HUES6 (cell line): ENCODE measurements around the gene B4GALT1.

Experiments
- H3K27ac ChIP-seq: 2 replicates; pipeline ENCODE4 v1.7.0; 2013; ENCODE audit warnings: low read depth, mild to moderate bottlenecking, low read length, inconsistent platforms
- H3K27me3 ChIP-seq: 2 replicates; pipeline ENCODE4 v1.6.1; 2013; ENCODE audit warnings: low read length; ENCODE audit not compliant: control insufficient read depth, insufficient read depth
- H3K36me3 ChIP-seq: 2 replicates; pipeline ENCODE4 v1.6.1; 2013; ENCODE audit warnings: low read length; ENCODE audit not compliant: control insufficient read depth, insufficient read depth
- H3K4me1 ChIP-seq: 2 replicates; pipeline ENCODE4 v1.6.1; 2013; ENCODE audit warnings: low read length; ENCODE audit not compliant: control insufficient read depth, insufficient read depth
- H3K4me3 ChIP-seq: 2 replicates; pipeline ENCODE4 v1.5.1; 2013; ENCODE audit warnings: low read depth, low read length
- H3K9ac ChIP-seq: one replicate; pipeline ENCODE4 v1.6.1; 2013; ENCODE audit warnings: mild to moderate bottlenecking, low read length
- H3K9me3 ChIP-seq: 2 replicates; pipeline ENCODE4 v1.6.1; 2013; ENCODE audit warnings: low read depth, low read length; ENCODE audit not compliant: control insufficient read depth, insufficient read depth

Gene B4GALT1

DNA sequence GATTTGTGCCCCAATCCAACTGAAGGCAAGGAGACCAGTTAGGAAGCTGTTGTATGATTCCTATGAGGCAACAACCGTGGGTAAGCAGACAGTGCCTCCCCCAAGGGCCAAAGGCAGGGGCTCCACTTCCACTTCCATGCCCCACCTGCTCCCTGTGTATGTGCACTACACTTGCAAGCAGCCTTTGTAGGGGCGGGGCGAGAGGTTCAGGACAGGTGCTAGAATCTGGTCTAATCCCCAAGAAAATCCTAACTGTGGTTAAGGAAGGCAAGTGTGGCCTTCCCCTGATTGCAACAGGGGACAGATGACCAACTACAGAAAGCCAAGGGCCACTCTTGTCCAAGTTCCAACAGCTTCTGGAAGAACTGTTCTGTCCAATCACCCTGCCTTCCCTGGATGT, 41.7 kb downstream of the B4GALT1 start:
- H3K27ac ChIP-seq: no peak overlapping the region

DNA sequence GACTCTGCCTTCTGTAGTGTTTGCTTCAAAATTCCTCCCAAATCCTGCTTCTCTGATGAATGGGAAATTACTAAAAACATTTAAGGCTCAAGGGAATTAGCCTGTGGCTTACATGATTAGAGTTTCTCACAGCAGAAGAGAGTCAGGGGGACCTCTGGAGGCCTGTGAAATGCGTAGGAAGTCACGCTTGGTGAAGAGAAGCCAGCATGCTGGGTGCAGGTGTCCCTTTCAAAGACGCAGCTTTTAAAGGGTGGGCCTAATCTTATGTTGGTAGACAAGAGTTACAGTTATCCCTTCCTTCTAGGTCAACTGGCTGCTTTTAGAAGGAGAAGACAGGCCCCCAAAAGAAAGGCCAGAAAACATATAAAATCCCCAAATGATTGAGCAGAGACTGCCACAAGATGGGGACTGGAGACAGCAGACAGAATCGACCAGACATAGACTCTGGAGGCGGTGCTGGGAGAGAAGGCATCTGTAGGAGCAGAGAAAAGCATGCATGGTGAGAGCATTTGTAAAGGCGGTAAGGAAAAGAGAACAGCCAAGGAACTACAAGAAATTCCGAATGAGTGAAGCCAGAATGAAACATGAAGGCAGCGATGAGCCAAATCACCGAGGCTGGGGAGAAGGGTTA, 42.3 kb downstream of the B4GALT1 start:
- H3K36me3 ChIP-seq: peaks cover 7% of the 10 kb centered on the region; the same call in 1 of the 2 replicates
- no peak overlapping the region for H3K4me3 ChIP-seq
- H3K27me3 ChIP-seq: no peaks in the 10 kb centered on the region
- H3K9ac ChIP-seq: no peak overlapping the region
- H3K9me3 ChIP-seq: no peaks in the 10 kb centered on the region
- no peak overlapping the region for H3K27ac ChIP-seq
- H3K4me1 ChIP-seq: no peaks in the 10 kb centered on the region

More for the DNA sequence above, 41.7 kb downstream of the B4GALT1 start:
- Histone ChIP-seq H3K4me1 (no peaks in the 10 kb centered on the region), H3K9me3 (no peaks in the 10 kb centered on the region), H3K4me3 (no peak overlapping the region), H3K9ac (no peak overlapping the region), H3K36me3 (peaks cover 7% of the 10 kb centered on the region; the same call in 1 of the 2 replicates), H3K27me3 (no peaks in the 10 kb centered on the region)

GRCh38 chr9:33124046-33124445, 43.1 kb downstream of the B4GALT1 start:
- Histone ChIP-seq H3K27me3 (no peaks in the 10 kb centered on the region), H3K4me3 (no peak overlapping the region), H3K36me3 (peaks cover 7% of the 10 kb centered on the region; the same call in 1 of the 2 replicates), H3K9ac (no peak overlapping the region), H3K9me3 (no peaks in the 10 kb centered on the region), H3K4me1 (no peaks in the 10 kb centered on the region), H3K27ac (no peak overlapping the region)

DNA sequence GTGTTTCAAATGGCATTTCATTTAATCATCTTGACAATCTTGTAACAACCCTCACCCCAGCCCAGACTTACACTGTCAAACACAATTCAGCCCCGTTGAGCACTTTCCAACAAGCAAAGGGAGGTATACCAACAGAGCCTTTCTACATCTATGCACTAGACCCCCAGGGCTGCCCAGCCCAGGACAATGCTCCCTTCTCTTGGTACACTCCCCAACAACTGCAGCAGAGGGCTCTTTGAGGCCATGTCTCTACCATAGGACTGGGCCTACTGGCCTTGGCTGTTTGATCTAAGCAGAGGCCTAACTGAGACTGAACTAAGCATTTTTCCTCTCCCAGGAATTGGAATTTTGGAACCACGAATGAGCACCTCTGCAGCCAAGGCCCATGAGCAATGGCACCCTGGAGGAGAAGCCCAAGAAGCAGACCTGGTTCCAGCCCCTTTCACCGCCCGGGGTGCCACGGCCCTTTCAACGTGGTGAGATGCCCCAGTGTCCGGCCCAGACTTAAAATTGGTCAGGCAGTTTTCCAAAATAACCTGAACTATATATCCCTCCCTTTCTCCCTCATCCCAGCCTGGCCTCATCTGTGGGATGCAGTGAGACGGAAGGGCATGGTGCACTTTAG, 43.6 kb downstream of the B4GALT1 start:
- no peak overlapping the region for H3K27ac ChIP-seq
- H3K9me3 ChIP-seq: no peaks in the 10 kb centered on the region
- no peak overlapping the region for H3K4me3 ChIP-seq
- no peaks in the 10 kb centered on the region for H3K27me3 ChIP-seq
- H3K4me1 ChIP-seq: no peaks in the 10 kb centered on the region
- peaks cover 7% of the 10 kb centered on the region; the same call in 1 of the 2 replicates for H3K36me3 ChIP-seq
- no peak overlapping the region for H3K9ac ChIP-seq

- no peaks in the 10 kb centered on the region for H3K36me3 ChIP-seq
- H3K4me1 ChIP-seq: no peaks in the 10 kb centered on the region
- no peak overlapping the region for H3K9ac ChIP-seq
- H3K27me3 ChIP-seq: no peaks in the 10 kb centered on the region
- no peak overlapping the region for H3K4me3 ChIP-seq
- no peaks in the 10 kb centered on the region for H3K9me3 ChIP-seq
- H3K27ac ChIP-seq: no peak overlapping the region
Observed at GRCh38 chr9:33120620-33121019, 46.5 kb downstream of the B4GALT1 start.

DNA sequence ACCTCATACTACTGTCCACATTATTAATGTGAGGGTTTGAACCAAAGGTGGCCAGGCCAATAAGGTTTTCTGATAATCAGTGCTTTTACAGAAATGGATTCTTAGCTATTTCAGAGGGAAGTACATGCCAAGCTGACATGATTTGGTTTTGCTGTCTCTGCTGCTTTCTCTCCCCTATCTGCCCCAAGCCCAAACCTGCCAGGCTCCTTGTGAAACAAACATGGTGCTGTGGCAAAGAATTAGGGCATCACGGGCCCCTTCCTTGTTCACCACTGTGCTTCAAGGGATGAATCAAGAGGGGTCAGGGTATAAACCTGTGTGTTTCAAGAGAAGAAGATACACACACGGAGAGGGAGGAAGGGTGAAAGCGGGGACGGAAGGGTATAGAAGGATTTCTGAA, 49.3 kb downstream of the B4GALT1 start:
- peaks cover 3% of the 10 kb centered on the region; the same call in 1 of the 2 replicates for H3K36me3 ChIP-seq
- H3K9me3 ChIP-seq: no peaks in the 10 kb centered on the region
- H3K27me3 ChIP-seq: no peaks in the 10 kb centered on the region
- no peak overlapping the region for H3K9ac ChIP-seq
- H3K27ac ChIP-seq: no peak overlapping the region
- H3K4me1 ChIP-seq: no peaks in the 10 kb centered on the region
- H3K4me3 ChIP-seq: no peak overlapping the region

- no peak overlapping the region for H3K4me3 ChIP-seq
- no peaks in the 10 kb centered on the region for H3K4me1 ChIP-seq
- H3K9ac ChIP-seq: no peak overlapping the region
- H3K27ac ChIP-seq: no peak overlapping the region
- peaks cover 3% of the 10 kb centered on the region; the same call in 1 of the 2 replicates for H3K36me3 ChIP-seq
- no peaks in the 10 kb centered on the region for H3K9me3 ChIP-seq
- H3K27me3 ChIP-seq: no peaks in the 10 kb centered on the region
Observed at GRCh38 chr9:33117306-33117705, 49.8 kb downstream of the B4GALT1 start.

DNA sequence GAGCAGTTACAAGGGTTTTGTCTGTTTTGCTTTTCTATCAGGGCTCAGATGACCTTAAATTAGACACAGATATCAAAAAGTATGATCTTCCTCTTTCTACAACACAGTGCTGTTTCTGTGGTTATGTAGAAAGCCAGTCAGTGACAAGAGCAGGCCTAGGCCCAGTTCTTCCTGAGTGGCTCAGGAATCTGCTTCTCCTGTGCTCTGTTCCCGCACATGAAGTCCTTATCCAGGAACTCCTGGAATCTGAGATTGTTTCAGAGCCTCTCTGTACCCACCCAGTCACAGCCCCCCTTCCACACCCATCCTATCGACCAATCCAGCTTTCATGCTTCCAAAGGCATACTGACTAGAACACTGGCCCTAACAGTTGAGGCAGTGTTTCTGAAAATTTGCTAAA, 50.3 kb downstream of the B4GALT1 start:
- Histone ChIP-seq H3K4me1 (peaks cover 4% of the 10 kb centered on the region; the same call in 1 of the 2 replicates), H3K9me3 (no peaks in the 10 kb centered on the region), H3K27me3 (no peaks in the 10 kb centered on the region), H3K27ac (no peak overlapping the region), H3K36me3 (peaks cover 3% of the 10 kb centered on the region; the same call in 1 of the 2 replicates), H3K4me3 (no peak overlapping the region), H3K9ac (no peak overlapping the region)

GRCh38 chr9:33114746-33115145, 52.4 kb downstream of the B4GALT1 start:
- H3K27me3 ChIP-seq: no peaks in the 10 kb centered on the region
- H3K36me3 ChIP-seq: peaks cover 3% of the 10 kb centered on the region; the same call in 1 of the 2 replicates
- H3K4me1 ChIP-seq: peaks cover 6% of the 10 kb centered on the region; the same call in 1 of the 2 replicates
- no peak overlapping the region for H3K27ac ChIP-seq
- no peak overlapping the region for H3K9ac ChIP-seq
- no peaks in the 10 kb centered on the region for H3K9me3 ChIP-seq
- H3K4me3 ChIP-seq: no peak overlapping the region

DNA sequence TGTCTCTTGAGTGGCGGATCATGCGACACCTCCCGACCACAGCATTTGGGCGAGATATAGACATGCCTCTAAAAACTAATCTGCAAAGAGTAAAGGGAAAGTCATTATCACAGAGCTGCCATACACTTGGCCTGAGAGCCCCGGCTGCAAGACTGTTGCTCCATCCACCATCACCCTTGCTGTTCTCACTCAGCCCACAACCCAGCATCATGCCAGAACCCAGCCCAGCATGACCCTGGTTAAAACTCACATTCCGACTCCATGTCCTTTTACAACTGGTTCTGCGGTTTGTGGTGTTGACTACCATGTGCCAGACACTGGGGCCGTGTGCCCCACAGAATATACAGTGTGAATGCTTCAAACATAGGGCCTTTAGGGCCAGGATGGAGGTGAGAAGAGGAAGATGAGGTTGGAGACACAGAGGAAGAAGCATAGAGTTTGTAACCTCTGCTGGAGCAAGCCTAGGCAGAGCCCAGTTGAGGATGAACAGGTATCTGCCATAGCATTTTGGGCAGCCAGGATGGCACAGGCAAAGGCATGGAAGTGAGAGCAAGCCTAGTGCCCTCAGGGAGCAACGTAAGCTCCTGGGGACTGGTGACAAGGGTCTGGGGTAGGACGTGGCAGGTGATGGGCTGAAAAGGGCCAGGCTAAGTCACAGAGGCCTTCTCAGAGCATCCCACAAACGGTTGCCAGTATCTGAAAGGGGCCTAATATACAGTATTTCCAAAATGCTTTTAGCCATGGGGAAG, 53.2 kb downstream of the B4GALT1 start:
- Histone ChIP-seq H3K9ac (no peak overlapping the region), H3K4me1 (peaks cover 6% of the 10 kb centered on the region; the same call in 1 of the 2 replicates), H3K27ac (no peak overlapping the region), H3K27me3 (no peaks in the 10 kb centered on the region), H3K4me3 (no peak overlapping the region), H3K36me3 (peaks cover 3% of the 10 kb centered on the region; the same call in 1 of the 2 replicates), H3K9me3 (no peaks in the 10 kb centered on the region)

DNA sequence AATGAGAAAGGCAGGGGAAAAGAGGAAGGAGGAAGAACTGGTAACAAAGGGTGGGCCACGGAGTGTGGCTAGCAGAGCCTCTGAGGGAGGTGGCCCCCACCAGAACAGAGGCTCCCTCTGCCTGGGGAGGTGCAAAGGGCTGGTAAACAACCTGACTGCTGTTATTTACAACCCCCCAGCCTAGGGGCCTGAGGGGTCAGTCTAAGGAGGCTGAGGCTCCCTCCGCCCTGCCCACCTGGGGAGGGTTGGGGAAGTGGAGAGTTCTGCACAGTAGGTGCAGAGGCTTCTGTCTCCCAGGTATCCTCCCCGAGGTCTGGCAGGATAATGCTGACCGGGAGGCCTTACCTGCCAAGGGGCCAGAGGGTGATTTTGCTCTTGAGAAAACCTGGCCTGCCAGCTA, 55.0 kb downstream of the B4GALT1 start:
- no peaks in the 10 kb centered on the region for H3K27me3 ChIP-seq
- H3K9me3 ChIP-seq: no peaks in the 10 kb centered on the region
- H3K27ac ChIP-seq: no peak overlapping the region; the same call in 1 of the 2 replicates
- H3K9ac ChIP-seq: no peak overlapping the region
- H3K4me3 ChIP-seq: no peak overlapping the region
- peaks cover 3% of the 10 kb centered on the region; the same call in 1 of the 2 replicates for H3K36me3 ChIP-seq
- H3K4me1 ChIP-seq: peaks cover 14% of the 10 kb centered on the region
